Keratinocyte (primary cell): ENCODE measurements around the gene GSTM1.
"Not testable (repeated sequence)": the region's sequence is repeated elsewhere in the genome, so short reads cannot be mapped to it uniquely, and the experiment has no call there.

ENCODE experiments used
- CTCF ChIP-seq, 3 experiments: IDR thresholded peaks in 1 of 3; conservative IDR thresholded peaks in 1 of 3; optimal IDR thresholded peaks in 1 of 3; 2 replicates in 2 of 3; 3 replicates in 1 of 3; pipeline versions ENCODE3 to v1.5.1; 2011; ENCODE audit warnings: low read length in 3 of 3, mild to moderate bottlenecking in 3 of 3, moderate library complexity in 2 of 3, control low read depth in 1 of 3, inconsistent platforms in 1 of 3; ENCODE audit not compliant: insufficient read depth in 2 of 3; ENCODE audit errors: extremely low read depth in 1 of 3
- EZH2 ChIP-seq: IDR thresholded peaks from one replicate; pipeline ENCODE4 v1.6.1; 2012; ENCODE audit warnings: inconsistent platforms, mild to moderate bottlenecking, low read length, moderate library complexity

GRCh38 chr1:109697861-109698260 lies 10.2 kb downstream of the GSTM1 start:
- not testable (repeated sequence) for TF ChIP-seq CTCF (optimal IDR thresholded peaks at IDR 0.05 in 1 of 3, IDR thresholded peaks at IDR 0.05 in 1 of 3, conservative IDR thresholded peaks at IDR 0.05 in 1 of 3; ENCODE audit: extremely low read depth in 1 of 3, insufficient read depth in 2 of 3, low read length in 3 of 3); EZH2
